SK-N-MC (cell line): ENCODE results near the gene GJA1.

Experiments used
- EZH2 ChIP-seq: fragments of 200-600 bp; sonication (generic); IDR thresholded peaks from one replicate; pipeline ENCODE4 v1.6.1; 2017; ENCODE audit warnings: antibody characterized with exemption
- POLR2AphosphoS5 ChIP-seq: IDR thresholded peaks from 2 replicates; pipeline ENCODE4 v1.6.1; 2012; ENCODE audit warnings: mild to moderate bottlenecking, low read depth, low read length, borderline replicate concordance

DNA sequence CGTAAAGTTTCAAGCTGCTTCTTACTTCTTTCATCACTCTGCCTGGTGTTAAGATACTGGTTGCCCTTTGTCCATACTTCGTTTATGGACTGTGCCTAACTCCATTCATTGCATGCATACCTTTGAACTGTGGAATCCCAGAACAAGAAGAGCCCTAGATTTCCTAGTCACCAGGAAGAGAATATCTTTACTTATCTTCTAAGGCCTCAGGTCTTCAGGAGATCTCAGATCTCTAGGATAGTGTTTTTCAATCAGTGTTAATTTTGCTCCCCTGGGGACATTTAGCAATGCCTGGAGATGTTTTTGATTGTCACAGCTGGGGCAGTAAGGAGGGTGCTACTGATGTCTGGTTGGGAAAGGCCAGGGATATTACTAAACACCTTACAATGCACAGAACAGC is 35.5 kb upstream of the GJA1 start:
- no peak for TF ChIP-seq EZH2
- no peak for TF ChIP-seq POLR2AphosphoS5
